CD4-positive, alpha-beta T cell treated with Interferon alpha-2 for 1 hour (primary cell): ENCODE data around the gene TLK1.
"Not testable (repeated sequence)": the region's sequence is repeated elsewhere in the genome, so short reads cannot be mapped to it uniquely, and the experiment has no call there.

ENCODE experiments used
- DNase-seq, 2 donors: peaks; one replicate each; pipeline ENCODE4 v3.0.0-alpha.2; 2020 to 2022

TLK1 gene

DNA sequence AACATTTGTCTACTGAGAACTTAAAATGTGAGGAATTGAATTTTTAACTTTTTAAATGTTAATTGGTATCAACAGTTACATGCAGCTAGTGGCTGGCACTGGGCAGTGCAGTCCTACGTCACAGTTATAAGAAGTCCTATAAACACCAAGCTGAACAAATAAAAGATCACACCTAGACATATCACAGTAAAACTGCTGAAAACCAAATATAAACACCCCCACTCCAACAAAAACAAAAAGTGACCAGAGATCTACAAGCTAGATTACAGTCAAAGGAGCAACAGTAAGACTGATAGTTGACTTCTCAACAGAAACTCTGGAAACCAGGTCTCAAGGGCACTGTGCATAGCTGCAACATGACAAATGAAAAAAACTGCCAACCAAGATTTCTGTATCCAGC, 19.4 kb downstream of the TLK1 start:
- no peak for DNase-seq

DNA sequence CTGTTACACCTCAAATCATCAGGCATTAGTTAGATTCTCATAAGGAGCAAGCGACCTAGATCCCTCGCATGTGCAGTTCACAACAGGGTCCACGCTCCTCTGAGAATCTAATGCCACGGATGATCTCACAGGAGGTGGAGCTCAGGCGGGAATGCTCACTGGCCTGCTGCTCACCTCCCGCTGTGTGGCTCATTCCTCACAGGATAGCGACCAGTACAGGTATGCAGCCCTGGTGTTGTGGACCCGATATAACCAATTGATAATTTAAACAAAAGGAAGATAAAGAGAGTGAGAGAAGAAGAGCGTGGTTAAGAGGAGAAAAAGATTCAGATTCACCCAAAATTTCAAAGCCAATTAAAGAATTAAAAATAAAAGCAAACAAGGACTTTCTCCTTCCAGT, 20.8 kb downstream of the TLK1 start:
- no peak for DNase-seq

DNA sequence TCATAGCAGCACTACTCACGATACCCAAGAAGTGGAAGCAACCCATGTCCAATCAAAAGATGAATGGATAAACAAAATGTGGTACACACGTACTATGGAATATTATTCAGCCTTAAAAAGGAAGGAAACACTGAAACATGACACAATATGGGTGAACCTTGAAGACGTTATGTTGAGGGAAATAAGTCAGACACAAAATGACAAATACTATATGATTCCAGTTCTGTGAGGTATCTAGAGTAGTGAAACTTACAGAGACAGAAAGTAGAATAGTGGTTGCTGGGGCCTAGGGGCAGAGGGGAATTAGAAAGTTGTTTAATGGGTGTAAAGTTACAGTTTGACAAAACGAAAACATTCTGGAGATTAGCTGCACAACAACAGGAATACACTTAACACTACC, 24.7 kb downstream of the TLK1 start:
- no peak for DNase-seq

DNA sequence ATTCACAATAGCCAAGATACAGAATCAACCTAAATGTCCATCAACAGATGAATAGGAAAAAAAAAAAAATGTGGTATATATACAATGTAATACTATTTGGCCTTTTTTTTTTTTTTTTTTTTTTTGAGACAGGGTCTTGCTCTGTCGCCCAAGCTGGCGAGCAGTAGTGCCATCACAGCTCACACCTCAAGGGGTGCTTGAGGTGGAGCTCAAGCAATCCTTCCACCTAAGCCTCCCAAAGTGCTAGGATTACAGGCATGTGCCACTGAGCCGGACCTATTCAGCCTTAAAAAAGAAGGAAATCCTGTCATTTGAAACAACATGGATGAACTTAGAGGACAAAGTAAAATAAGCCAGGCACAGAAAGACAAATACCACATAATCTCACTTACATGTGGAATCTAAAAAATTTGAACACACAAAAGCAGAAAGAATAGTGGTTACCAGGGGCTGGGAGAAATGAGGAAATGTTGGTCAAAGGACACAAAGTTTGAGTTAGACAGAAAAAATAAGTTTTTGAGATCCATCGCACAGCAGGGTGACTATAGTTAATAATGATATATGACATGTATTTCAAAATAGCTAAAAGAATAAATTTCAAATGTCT, 26.0 kb downstream of the TLK1 start:
- DNase-seq: no peak

DNA sequence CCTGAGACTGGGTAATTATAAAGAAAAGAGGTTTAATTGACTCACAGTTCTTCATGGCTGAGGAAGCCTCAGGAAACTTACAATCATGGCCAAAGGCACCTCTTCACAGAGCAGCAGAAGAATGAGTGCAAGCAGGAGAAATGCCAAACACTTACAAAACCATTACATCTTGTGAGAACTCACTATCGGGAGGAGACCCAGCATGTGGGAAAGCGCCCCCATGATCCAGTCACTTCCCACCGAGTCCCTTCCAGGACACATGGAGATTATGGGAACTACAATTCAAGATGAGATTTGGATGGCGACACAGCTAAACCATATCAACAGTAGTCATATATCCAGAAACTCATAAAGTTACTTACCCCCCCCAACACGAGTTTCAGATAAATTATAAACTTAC, 28.6 kb downstream of the TLK1 start:
- DNase-seq: no peak

DNA sequence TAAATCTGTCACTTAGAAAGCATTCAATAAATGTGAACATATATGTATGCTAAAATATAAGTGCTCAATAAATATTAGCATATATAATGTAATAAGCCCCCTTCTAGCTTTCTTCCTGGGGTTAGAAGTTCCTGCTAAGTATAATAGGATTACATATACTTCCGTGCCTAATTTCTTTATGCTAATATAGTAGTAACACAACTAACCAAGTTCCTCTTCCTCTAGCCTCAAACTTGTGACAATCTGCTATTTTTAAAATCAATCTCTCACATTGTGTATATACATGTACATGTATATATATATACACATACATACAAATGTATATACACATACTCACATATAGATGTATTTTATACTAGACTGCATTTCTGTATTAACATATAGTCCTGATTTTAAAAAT, 32.2 kb downstream of the TLK1 start:
- no peak for DNase-seq

DNA sequence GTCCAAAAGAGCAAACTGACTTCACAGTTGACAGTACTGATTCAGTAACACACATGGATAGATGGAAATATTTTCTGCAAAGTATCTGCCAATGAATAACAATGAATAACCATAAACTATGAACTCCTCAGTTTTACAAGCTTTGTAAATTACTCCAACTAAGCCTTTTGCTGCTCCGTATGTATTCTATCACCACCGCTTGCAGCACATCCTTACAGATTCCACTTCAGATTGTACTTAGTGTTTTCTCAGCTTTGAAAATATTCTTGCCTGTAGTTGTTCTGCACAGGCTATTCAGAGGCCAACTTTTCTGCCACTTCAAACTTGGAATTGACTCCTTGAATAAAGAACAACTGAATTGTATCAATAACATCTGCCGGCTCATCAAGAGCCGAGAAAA, 36.2 kb downstream of the TLK1 start:
- no peak for DNase-seq

DNA sequence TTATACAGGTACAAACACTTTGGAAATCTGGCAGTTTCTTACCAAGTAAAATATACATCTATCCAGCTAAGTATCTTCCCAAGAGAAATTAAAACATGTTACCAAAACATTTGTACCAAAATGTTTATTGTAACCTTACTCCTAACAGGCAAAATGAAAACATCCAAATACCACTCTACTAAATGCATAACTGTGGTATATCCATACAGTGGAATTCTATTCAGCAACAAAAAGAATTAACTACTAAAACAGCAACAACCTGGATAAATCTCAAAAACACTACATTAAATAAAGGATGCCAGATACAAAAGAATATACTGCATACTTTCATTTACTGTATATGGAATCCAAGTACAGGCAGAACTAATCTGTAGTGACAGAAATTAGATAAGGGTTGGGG, 51.1 kb downstream of the TLK1 start:
- no peak for DNase-seq

DNA sequence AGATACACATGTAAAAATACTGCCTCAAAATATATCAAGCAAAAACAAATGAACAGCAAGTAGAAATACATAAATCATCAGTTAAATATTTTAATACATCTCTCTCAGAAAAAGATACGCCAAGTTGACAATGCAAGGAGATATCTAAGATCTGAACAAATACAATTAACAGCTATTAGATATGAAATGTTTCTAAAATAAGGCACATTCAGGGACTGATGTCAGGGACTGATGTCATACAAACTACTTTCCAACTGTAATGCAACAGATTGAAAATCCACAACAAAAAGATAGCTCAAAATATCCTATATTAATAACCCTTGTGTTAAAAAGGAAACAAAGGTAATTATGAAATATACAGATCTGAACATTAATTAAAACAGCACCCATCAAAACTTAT, 51.7 kb downstream of the TLK1 start:
- DNase-seq: no peak

DNA sequence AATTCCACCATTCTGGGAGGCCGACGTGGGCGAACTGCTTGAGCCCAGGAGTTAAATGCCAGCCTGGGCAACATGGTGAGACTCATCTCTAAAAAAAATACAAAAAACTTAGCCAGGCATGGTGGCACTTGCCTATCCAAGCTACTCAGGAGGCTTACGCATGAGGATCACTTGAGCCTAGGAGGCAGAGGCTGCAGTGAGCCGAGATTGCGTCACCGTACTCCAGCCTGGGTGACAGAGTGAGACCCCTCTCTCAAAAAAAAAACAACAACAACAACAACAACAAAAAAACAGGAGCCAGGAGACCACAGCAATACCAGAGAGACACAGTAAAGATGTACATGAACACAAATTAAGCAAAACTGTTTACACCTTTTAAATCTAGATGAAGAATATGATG, 52.9 kb downstream of the TLK1 start:
- no peak for DNase-seq

DNA sequence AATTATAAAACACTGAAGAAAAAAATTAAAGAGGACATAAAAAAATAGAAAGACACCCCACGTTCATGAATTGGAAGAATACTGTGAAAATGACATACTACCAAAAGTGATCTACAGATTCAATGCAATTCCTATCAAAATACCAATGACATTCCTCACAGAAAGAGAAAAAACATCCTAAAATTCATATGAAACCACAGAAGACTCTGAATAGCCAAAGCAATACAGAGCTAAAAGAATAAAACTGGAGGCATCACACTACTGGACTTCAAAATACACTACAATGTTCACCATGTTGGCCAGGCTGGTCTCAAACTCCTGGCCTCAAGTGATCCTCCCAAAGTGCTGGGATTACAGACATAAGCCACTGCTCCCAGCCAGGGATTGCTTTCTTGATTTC, 56.3 kb downstream of the TLK1 start:
- no peak for DNase-seq

DNA sequence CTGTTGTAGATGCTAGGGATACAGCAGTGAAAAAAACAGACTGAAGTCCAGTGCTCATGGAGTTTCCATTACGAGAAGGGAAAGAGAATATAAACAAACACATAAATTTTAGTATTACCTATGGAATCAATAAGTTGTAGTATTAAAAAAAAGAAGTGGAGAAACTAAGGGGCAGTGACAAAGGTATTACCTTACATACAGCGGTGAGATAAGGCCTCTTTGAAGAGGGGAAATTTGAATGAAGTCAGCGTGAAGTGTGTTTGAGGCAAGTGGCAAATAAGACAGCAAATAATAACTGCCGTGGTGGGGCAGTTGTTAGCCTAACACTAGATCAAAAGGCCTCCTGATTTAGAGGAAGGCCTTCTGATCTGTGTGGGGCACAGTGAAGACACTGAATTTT, 57.9 kb downstream of the TLK1 start:
- DNase-seq: peak in 1 of 2 donors; percentile 25

DNA sequence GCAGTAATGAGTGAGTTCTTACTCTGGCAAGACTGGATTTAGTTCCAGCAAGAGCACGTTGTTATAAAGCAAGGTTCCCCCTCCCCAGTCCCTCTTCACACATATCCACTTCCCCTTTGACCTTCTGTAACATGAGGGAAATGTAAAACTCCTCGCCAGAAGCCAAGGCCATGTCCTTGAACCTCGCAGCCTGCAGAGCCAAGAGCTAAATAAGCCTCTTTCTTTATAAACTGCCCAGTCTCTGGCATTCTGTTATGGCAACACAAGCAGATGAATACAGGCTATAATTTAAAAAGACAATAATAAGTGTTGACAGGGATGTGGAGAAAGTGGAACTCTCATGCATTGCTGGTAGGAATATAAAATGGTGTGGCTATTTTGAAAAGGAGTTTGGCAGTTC, 60.3 kb downstream of the TLK1 start:
- DNase-seq: no peak

DNA sequence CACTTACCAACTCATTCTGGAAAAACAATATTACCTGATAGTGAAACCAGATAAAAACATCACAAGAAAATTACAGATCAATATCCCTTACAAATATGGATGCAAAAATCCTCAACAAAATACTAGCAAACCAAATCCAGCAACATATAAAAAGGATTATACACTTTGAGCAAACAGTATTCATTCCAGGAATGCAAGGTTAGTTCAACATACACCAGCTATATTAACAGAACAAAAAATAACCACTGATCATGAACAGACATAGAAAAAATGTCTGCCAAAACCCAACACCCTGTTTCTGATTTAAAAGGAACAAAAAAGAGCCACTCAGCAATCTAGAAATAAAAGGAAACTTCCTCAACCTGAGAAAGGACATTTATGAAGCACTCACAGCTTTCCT, 62.1 kb downstream of the TLK1 start:
- DNase-seq: no peak

DNA sequence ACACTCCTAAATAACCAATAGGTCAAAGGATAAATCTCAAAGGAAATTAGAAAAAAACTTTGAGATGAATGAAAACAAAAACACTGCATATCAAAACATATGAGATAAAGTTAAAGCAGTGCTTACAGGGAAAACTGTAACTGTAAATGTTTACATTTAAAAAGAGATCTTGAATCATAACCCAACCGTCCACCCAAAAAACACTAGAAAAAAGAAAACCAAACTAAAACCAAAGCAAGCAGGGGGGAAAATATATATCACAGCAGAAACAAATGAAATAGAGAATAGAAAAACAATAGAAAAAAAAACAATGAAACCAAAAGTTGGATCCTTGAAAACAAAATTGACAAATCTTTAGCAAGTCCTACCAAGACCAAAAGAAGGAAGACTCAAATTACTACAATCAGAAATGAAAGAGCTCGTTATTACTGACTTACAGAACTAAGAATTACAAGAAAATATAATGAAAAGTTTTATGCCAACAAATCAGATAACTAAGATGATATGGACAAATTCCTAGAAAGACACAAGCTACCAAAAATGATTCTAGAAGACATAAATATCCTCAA, 65.6 kb downstream of the TLK1 start:
- no peak for DNase-seq

DNA sequence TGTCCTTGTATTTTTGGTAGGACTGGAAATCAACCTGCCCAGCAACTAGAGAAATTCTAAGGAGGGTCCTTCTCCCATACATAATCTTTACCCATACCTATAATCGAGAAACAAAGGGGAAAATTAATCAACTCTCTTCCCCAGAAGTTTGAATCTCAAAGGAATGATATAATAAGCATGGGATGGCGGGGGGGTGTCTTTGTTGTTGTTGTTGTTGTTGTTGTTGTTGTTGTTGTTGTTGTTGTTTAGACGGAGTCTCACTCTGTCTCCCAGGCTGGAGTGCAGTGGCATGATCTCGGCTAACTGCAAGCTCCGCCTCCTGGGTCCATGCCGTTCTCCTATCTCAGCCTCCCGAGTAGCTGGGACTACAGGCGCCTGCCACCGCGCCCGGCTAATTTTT, 69.2 kb downstream of the TLK1 start:
- DNase-seq: not testable (repeated sequence)

DNA sequence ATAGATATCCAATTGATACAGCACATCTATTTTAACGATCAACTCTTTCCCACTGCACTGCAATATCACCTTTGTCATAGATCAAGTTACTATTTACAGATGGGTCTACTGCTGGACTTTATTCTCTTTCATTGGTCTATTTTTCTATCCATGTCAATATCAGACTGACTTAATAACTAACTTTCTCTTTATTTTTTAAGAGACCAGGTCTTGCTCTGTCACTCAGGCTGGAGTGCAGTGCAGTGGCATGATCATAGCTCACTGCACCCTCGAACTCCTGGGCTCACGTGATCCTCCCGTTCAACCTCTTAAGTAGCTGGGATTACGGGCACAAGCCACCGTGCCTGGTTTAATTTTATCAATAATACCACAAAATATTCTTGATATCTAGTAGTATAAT, 71.2 kb downstream of the TLK1 start:
- DNase-seq: no peak

DNA sequence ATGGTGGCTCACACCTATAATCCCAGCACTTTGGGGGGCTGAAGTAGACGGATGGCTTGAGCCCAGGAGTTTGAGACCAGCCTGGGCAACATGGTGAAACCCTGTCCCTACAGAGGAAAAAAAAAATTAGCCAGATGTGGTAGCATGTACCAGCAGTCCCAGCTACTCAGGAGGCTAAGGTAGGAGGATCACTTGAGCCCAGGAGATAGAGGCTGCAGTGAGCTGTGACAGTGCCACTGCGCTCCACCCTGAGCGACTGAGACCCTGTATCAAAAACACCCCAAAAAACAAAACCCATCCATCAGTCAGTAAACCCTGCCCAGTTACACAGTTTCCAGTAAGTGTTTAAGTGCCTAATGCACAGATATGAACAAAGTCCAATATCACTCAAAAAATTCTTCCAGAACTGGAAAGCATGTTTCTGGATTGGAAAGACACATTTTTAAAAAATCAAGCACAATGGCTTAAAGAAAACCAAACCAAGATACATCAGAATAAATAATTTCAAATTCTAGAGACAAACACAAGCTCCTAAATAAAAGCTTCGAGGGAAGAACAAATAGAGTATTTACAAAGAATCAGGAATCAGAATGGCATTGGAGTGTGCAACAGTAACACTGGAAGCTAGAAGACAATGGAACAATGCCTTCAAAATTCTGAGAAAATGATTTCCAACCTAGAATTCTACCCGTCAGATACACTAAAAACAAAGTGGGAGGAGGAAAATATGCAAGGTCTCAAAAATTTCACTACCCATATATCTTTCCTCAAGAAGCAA, 72.4 kb downstream of the TLK1 start:
- no peak for DNase-seq

DNA sequence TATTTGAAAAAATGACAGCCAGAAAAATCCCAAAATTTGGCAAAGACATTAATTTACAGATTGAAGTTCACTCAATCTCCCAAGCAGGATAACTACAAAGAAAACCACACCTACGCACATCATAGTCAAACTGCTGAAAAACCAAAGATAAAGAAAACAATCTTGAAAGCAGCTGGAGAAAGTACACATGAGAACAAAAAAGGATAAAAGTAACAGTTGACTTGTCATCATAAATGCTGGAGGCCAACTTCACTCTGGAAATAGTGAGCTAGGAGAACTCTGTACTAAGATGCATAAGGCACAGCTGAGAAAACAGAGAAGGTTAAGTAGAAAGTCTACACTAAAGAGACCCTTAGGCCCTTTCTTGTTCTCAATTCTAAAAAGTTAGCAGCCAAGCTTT, 73.1 kb downstream of the TLK1 start:
- DNase-seq: peak in 1 of 2 donors; percentile 15

DNA sequence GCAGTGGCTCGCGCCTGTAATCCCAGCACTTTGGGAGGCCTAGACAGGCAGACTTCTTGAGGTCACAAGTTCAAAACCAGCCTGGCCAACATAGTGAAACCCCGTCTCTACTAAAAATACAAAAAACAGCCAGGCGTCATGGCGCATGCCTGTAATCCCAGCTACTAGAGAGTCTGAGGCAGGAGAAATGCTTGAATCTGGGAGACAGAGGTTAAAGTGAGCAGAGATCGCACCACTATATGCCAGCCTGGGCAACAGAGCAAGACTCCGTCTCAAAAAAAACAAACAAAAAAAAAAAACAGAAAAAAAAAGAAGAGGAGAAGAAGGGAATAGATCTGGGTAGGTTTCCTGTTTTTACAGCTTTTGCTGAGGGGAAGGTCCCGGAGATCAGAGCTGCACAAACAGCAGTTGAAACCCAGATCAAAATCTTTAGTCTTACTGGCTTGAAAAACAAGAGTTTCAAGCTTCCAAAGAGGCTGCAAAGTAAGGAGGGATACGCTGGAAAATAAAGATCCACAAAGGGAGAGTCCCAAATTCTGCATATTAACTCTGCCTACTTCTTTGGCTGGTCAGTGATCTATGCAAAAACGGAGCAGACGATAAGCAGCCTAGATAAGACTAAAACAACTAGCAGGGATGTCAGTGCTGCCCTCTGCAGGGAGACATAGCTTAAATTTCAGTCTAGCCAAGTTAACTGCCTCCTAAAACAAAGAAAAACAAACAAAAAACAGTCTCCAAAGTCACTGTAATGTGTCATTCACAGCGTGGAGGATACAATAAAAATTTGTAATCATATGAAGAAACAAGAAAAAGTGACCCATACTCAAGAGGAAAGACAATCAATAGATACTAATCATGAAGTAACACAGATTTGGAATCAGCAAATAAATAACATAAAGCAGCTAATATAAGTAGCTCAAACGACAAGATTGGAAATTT, 74.1 kb downstream of the TLK1 start:
- peak; percentile 45 to 62 for DNase-seq

DNA sequence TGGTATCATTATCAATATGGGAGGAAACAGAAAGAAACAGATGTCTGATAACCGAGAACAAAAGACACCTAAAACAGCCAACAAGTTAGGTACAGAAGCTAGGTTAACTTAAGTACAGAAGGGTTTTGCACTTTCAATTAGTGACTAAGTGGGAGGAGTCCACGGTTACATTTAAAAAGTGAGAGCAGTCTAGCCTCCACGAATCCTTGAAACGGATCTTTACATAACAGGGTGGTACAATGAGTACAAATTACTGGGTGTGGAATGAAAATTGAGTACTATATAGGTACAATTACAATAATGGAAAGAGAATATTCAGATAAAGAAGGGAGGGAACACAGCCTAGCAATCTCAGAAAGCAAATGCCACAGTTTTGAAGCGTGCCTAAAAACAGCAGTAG, 76.6 kb downstream of the TLK1 start:
- peak in 1 of 2 donors; percentile 27 for DNase-seq

DNA sequence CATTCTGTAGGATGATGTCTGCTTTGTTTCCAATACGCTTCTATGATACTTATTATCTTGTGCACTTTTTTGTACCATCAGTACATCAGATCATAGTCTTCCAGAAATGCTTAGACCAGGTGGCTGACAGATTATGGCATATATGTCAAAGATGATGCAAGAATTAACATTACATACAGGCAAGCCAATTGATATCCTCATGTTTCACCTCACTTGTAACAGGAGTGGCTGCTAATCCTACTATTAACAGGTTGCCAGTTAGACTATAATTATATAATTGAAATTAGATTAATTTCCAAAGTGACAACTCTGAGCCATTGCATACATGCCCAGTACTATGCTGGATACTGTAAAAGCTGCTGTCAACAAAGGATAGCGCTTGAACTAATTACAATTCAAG, 77.2 kb downstream of the TLK1 start:
- DNase-seq: no peak

DNA sequence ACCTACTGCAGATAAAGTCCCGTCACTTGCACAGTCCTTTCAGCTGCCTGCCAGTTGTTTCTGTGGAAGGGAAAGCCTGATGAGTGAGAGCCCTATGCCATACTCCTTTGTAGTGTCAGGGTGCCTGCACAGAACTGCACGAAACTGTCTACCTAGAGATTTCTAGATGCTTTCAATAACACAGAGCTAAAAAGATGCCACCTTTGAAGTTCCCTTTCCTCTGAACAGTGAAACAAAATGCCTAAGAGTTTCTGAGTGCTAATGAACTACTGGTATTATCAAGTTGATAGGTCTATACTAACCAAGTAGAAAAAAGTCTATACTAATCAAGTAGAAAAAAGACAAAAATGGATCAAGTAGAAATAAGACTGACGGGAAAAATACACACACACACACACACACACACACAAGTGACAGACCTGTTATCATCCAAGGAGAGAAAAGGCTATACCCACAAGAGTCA, 79.0 kb downstream of the TLK1 start:
- DNase-seq: peak; percentile 8 to 16
